Stimulated activated effector memory CD8-positive, alpha-beta T cell treated with anti-CD3 and anti-CD28 coated beads, Interleukin-12 subunit alpha, Interleukin-12 subunit beta, amount 100 ng/mL, for 72 hours (primary cell): ENCODE measurements around the gene NF1.

Source experiments
- ATAC-seq: fragments of 150-1000 bp; cut with Tn5 transposase; 2 replicates; pipeline ENCODE4 v1.10.0; 2021
- DNase-seq, 2 donors: peaks; one replicate each; pipeline ENCODE4 v3.0.0; 2021 to 2022; ENCODE audit warnings: low spot score in 2 of 2
- H3K27ac Mint-ChIP-seq: one replicate; pipeline ENCODE4 v1.8.0; 2022; ENCODE audit warnings: mild to moderate bottlenecking, mixed read lengths
- H3K36me3 Mint-ChIP-seq: one replicate; pipeline ENCODE4 v1.8.0; 2022; ENCODE audit warnings: mild to moderate bottlenecking, mixed read lengths
- H3K4me1 Mint-ChIP-seq: one replicate; pipeline ENCODE4 v1.8.0; 2022; ENCODE audit warnings: mixed read lengths
- H3K4me3 Mint-ChIP-seq: one replicate; pipeline ENCODE4 v1.8.0; 2022; ENCODE audit warnings: mild to moderate bottlenecking, mixed read lengths
- H3K9me3 Mint-ChIP-seq: one replicate; pipeline ENCODE4 v1.8.0; 2022; ENCODE audit warnings: mixed read lengths

The NF1 gene

DNA sequence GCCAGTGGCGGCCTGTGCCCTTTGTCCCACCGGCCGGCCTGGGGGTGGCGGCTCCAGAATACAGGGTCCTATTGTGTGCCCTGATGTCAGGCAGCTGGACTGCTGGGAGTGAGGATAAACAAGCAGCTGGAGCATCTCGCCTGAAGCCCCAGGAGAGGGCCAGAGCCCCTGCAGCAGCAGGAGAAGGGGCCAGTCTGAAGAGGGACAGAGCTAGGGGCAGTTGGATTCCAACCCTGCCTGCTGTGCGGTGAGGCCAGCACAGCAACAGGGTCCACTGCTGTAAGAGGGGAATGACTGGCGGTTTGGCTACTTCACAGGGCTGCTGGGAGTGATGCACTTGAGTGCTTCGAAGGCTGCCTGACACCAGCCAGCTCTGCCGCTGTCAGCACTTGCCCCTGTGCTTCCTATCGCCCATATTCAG lies 321.7 kb downstream of the NF1 start:
- no peak overlapping the region for H3K4me3 Mint-ChIP-seq

DNA sequence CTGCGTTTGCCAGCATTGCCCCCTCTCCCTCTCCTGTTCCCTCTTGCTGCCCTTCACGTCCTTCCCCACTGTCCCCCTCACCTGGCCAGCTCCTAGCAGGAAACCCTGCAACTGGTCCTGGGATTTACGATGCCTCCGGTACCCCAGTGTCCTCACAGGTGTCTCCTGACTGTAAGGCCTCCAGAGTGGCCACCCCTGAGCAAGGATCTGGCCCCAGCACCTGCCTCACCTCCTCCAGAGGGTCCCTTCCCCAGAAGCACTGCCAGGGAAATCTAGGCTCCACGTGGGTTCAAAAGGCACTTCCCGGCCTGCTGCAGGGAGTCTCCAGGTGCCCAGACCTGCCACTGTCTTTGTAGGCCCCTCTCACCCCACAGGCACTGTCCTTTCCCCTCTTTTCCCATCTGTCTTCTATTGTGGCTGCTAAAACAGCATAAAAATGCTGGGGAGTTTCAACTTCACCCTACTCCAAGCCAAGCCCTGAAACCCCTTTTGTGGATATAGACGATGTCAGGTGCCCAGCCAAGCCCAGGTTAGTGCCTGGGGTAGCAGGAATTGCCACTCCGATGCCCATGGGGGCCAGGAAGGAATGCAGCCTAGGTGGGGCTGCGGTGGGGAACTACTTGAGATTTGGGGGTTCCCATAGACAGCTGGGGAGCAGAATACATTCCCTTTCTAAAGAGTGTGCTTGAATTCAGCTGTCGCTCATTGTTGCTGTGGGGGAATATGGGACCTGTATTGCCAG lies 322.4 kb downstream of the NF1 start:
- ATAC-seq, result no peak
- Mint-ChIP-seq H3K36me3 (no peaks in the 10 kb centered on the region), H3K27ac (no peak overlapping the region), H3K9me3 (no peaks in the 10 kb centered on the region), H3K4me1 (no peaks in the 10 kb centered on the region), H3K4me3 (no peak overlapping the region)
- DNase-seq, result no peak

More for the DNA sequence above, 321.7 kb downstream of the NF1 start:
- ATAC-seq (no peak), DNase-seq (no peak)
- H3K36me3 Mint-ChIP-seq, result no peaks in the 10 kb centered on the region
- H3K9me3 Mint-ChIP-seq, result no peaks in the 10 kb centered on the region
- peak overlapping the region; percentile 20 for H3K27ac Mint-ChIP-seq
- no peaks in the 10 kb centered on the region for H3K4me1 Mint-ChIP-seq

DNA sequence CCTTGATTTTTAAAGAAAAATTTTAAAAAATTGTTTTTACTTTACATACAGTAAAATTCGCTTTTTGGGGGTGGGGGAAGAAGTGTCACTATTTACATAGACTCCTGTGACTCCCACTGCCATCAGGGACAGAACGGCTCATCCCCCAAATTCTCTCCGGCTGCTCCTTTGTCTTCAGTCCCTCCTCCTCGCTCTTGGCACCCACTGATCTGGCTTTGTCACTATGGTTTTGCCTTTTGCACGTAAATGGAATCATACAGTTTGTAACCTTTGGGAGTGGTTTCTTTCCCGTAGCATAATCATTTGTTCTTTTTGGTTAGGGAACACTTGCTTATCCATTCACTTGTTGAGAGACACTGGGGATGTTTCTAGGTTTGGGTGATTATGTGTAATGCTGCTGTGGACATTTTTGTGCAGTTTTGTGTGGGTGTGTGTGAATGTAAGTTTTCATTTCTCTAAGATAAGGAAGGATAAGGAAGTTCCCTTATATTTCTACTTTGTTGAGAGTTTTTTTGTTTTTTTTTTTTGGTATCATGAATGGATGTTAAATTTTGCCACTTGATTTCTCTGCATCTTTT lies 324.1 kb downstream of the NF1 start:
- Mint-ChIP-seq H3K4me3 (no peak overlapping the region), H3K4me1 (no peaks in the 10 kb centered on the region), H3K36me3 (no peaks in the 10 kb centered on the region), H3K9me3 (peaks cover 2% of the 10 kb centered on the region), H3K27ac (no peak overlapping the region)
- ATAC-seq (no peak), DNase-seq (no peak)

DNA sequence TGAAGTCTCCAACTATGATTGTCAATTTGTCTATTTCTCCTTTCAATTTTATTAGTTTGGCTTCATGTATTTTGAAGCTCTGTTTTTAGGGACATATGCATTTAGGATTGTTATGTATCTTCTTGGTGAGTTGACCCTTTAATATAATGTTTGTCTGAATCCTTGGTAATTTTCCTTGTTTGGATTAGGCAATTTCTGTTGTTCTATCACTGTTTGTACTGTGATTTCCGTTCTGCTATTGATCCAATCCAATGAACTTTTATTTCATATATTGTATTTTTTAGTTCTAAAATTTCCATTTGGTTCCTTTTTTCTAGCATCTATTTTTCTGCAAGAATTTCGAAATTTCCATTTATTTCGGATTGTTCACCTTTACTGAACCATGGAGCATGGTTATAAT lies 327.7 kb downstream of the NF1 start:
- no peak overlapping the region for H3K27ac Mint-ChIP-seq
- H3K4me3 Mint-ChIP-seq, result no peak overlapping the region
- no peak for DNase-seq
- no peak for ATAC-seq
- H3K9me3 Mint-ChIP-seq, result peaks cover 2% of the 10 kb centered on the region
- no peaks in the 10 kb centered on the region for H3K36me3 Mint-ChIP-seq
- no peaks in the 10 kb centered on the region for H3K4me1 Mint-ChIP-seq

DNA sequence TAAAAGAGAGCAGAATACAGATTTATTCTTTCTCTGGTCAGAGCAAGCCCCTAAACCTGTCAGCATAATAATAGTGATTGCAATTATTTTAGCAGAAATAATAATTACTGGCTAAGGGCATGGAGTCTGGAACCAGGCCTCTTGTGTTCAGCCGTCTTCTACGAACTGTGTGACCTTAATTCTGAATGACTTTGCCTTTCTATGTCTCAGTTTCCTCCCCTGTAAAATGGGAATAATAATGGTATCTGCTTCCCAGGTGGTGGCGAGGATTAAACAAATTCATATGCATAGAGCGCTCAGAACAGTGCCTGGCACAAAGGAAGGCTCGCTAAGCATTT lies 330.1 kb downstream of the NF1 start:
- no peaks in the 10 kb centered on the region for H3K4me1 Mint-ChIP-seq
- no peaks in the 10 kb centered on the region for H3K36me3 Mint-ChIP-seq
- H3K9me3 Mint-ChIP-seq, result peaks cover 2% of the 10 kb centered on the region
- ATAC-seq (no peak), DNase-seq (no peak)
- H3K27ac Mint-ChIP-seq, result no peak overlapping the region
- no peak overlapping the region for H3K4me3 Mint-ChIP-seq

DNA sequence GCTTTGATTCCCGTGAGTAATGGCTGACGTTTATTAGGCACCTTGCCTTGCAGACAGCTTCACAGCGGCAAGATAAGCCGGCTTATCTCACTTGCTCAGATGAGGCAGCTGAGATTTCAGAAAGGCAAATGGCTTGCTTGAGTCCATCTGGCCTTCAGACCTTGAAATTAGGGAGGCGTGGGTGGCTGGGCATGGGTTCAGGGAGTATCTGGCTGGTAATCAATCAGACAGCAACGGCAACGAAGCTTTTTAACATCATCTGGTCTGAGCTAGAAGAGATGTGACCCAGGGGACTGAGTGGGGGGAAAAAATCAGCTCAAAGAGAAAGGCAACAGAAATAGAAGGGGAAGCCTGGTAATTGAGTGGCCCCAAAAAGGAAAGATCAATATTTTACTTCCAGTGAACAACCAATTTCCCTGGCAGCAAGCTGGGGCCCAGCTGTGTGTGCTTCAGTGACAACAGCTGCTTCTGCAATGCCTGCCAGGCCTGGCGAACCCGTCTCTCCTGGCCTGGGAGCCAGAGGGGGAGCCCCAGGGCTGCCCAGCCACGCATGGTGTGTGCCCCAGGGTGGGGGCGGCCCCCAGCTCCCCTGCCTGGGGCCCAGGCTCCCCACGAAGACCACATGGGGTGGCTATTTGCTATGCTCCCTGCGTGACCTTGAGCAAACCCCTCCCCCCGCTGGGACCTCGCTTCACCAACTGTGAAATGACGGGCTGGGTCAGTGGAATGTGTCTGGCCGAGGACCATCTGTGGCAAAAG lies 330.7 kb downstream of the NF1 start:
- DNase-seq, result no peak
- H3K9me3 Mint-ChIP-seq, result peaks cover 2% of the 10 kb centered on the region

More for the DNA sequence above, 330.7 kb downstream of the NF1 start:
- no peak overlapping the region for H3K27ac Mint-ChIP-seq
- no peaks in the 10 kb centered on the region for H3K36me3 Mint-ChIP-seq
- no peak for ATAC-seq
- no peaks in the 10 kb centered on the region for H3K4me1 Mint-ChIP-seq
- H3K4me3 Mint-ChIP-seq, result no peak overlapping the region
